HEK293 (cell line): Measurements from ENCODE around the gene LONP2.

Experiments
- CTCF ChIP-seq: fragments of 450-650 bp; formaldehyde crosslinking; IDR thresholded peaks from 2 replicates; pipeline ENCODE4 v1.5.1; 2016; ENCODE audit warnings: missing biosample characterization, missing genetic modification characterization
- ZNF175 ChIP-seq: fragments of 450-650 bp; formaldehyde crosslinking; IDR thresholded peaks from 2 replicates; pipeline ENCODE4 v1.5.1; 2016; ENCODE audit warnings: missing biosample characterization, missing genetic modification characterization
- ZNF292 ChIP-seq: fragments of 450-650 bp; formaldehyde crosslinking; IDR thresholded peaks from 2 replicates; pipeline ENCODE4 v1.5.1; 2016; ENCODE audit warnings: low read depth, missing biosample characterization, missing genetic modification characterization, borderline replicate concordance
- ZNF324 ChIP-seq: fragments of 450-650 bp; formaldehyde crosslinking; IDR thresholded peaks from 2 replicates; pipeline ENCODE4 v1.5.1; 2016; ENCODE audit warnings: missing biosample characterization, missing genetic modification characterization
- ZNF560 ChIP-seq: fragments of 450-650 bp; formaldehyde crosslinking; IDR thresholded peaks from 2 replicates; pipeline ENCODE4 v1.5.1; 2017; ENCODE audit warnings: missing biosample characterization, missing genetic modification characterization, borderline replicate concordance
- ZNF660 ChIP-seq: fragments of 450-650 bp; IDR thresholded peaks from 2 replicates; pipeline ENCODE4 v1.5.1; 2018; ENCODE audit warnings: missing biosample characterization, mild to moderate bottlenecking, missing genetic modification characterization
- ZNF830 ChIP-seq: fragments of 450-650 bp; IDR thresholded peaks from 2 replicates; pipeline ENCODE4 v1.5.0; 2018; ENCODE audit warnings: missing biosample characterization, missing genetic modification characterization, low read depth, mild to moderate bottlenecking, moderate library complexity
- TF ChIP-seq, protein P1 (sequence below): fragments of 450-650 bp; formaldehyde crosslinking; IDR thresholded peaks from 2 replicates; pipeline ENCODE4 v1.5.1; 2016; ENCODE audit warnings: missing biosample characterization, missing genetic modification characterization
- TF ChIP-seq, protein P2 (sequence below): fragments of 450-650 bp; formaldehyde crosslinking; IDR thresholded peaks from 2 replicates; pipeline ENCODE4 v1.5.1; 2016; ENCODE audit warnings: missing biosample characterization, missing genetic modification characterization
- TF ChIP-seq, protein P3 (sequence below): sonication (generic); formaldehyde crosslinking; IDR thresholded peaks from 2 replicates; pipeline ENCODE4 v1.8.1; 2022; ENCODE audit warnings: mild to moderate bottlenecking, moderate library complexity, missing genetic modification reagents

DNA sequence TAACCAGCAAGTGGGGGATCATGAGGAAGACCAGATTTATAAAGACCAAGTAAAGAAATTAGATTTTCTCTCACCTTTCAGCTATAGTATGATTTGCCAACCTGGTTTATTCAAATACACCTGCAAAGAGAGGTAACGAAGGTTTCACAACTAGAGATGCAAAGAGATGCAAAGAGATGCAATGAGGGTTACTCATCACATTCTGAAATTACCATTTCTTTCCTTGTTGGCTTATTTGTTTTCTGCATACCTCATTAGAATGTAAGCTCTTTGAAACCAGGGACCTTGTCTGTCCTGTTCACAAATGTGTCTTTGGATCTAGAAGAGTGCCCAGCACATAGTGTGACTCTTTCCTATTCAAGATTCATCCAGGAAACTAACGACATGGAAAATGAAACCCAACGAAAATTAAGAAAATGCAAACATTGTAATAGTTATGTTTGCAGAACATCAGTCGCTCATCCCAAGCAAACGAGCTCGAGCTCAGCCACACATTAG lies 9.0 kb upstream of the LONP2 start:
- TF ChIP-seq ZNF830 (tag by site-specific recombination), result no peak
- no peak for TF ChIP-seq ZNF324
- TF ChIP-seq, protein P1, sequence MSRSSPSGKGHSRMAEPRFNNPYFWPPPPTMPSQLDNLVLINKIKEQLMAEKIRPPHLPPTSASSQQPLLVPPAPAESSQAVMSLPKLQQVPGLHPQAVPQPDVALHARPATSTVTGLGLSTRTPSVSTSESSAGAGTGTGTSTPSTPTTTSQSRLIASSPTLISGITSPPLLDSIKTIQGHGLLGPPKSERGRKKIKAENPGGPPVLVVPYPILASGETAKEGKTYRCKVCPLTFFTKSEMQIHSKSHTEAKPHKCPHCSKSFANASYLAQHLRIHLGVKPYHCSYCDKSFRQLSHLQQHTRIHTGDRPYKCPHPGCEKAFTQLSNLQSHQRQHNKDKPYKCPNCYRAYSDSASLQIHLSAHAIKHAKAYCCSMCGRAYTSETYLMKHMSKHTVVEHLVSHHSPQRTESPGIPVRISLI (tag by site-specific recombination), result no peak
- no peak for TF ChIP-seq CTCF (tag by site-specific recombination)
- TF ChIP-seq ZNF660 (tag by site-specific recombination), result no peak
- no peak for TF ChIP-seq ZNF175 (tag by site-specific recombination)
- TF ChIP-seq ZNF560 (tag by site-specific recombination), result no peak
- no peak for TF ChIP-seq ZNF292 (tag by site-specific recombination)
- TF ChIP-seq, protein P2, sequence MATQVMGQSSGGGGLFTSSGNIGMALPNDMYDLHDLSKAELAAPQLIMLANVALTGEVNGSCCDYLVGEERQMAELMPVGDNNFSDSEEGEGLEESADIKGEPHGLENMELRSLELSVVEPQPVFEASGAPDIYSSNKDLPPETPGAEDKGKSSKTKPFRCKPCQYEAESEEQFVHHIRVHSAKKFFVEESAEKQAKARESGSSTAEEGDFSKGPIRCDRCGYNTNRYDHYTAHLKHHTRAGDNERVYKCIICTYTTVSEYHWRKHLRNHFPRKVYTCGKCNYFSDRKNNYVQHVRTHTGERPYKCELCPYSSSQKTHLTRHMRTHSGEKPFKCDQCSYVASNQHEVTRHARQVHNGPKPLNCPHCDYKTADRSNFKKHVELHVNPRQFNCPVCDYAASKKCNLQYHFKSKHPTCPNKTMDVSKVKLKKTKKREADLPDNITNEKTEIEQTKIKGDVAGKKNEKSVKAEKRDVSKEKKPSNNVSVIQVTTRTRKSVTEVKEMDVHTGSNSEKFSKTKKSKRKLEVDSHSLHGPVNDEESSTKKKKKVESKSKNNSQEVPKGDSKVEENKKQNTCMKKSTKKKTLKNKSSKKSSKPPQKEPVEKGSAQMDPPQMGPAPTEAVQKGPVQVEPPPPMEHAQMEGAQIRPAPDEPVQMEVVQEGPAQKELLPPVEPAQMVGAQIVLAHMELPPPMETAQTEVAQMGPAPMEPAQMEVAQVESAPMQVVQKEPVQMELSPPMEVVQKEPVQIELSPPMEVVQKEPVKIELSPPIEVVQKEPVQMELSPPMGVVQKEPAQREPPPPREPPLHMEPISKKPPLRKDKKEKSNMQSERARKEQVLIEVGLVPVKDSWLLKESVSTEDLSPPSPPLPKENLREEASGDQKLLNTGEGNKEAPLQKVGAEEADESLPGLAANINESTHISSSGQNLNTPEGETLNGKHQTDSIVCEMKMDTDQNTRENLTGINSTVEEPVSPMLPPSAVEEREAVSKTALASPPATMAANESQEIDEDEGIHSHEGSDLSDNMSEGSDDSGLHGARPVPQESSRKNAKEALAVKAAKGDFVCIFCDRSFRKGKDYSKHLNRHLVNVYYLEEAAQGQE, result no peak
- TF ChIP-seq, protein P3, sequence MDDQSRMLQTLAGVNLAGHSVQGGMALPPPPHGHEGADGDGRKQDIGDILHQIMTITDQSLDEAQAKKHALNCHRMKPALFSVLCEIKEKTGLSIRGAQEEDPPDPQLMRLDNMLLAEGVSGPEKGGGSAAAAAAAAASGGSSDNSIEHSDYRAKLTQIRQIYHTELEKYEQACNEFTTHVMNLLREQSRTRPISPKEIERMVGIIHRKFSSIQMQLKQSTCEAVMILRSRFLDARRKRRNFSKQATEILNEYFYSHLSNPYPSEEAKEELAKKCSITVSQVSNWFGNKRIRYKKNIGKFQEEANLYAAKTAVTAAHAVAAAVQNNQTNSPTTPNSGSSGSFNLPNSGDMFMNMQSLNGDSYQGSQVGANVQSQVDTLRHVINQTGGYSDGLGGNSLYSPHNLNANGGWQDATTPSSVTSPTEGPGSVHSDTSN (CRISPR knock-in tag), result no peak
